Neutrophil (primary cell): Measurements from ENCODE around the gene CCNYL1.

Experiments used
- H3K27ac ChIP-seq: fragments of 200-600 bp; sonication (generic); 2 replicates; pipeline ENCODE4 v1.5.1; 2016; ENCODE audit warnings: mild to moderate bottlenecking, moderate library complexity
- H3K27me3 ChIP-seq: fragments of 200-600 bp; sonication (generic); 2 replicates; pipeline ENCODE4 v1.6.0; 2016; ENCODE audit warnings: mild to moderate bottlenecking
- H3K36me3 ChIP-seq: fragments of 200-600 bp; sonication (generic); 2 replicates; pipeline ENCODE4 v1.5.1; 2017
- H3K4me1 ChIP-seq, 2 experiments: fragments of 200-600 bp in 1 of 2; sonication (generic) in 1 of 2; 1 replicate in 1 of 2; 2 replicates in 1 of 2; pipeline versions ENCODE4 v1.5.1 to v1.6.1; 2013 to 2016; ENCODE audit warnings: low read depth in 1 of 2, low read length in 1 of 2, mild to moderate bottlenecking in 1 of 2, moderate library complexity in 1 of 2; ENCODE audit not compliant: control insufficient read depth in 1 of 2, insufficient read depth in 1 of 2
- H3K4me3 ChIP-seq, 2 experiments: fragments of 200-600 bp in 1 of 2; sonication (generic) in 1 of 2; 1 replicate in 1 of 2; 2 replicates in 1 of 2; pipeline ENCODE4 v1.5.1; 2013 to 2016; ENCODE audit warnings: low read depth in 1 of 2, low read length in 1 of 2, mild to moderate bottlenecking in 1 of 2, moderate library complexity in 1 of 2
- H3K9me3 ChIP-seq: fragments of 200-600 bp; sonication (generic); 2 replicates; pipeline ENCODE4 v1.5.1; 2016
- CTCF ChIP-seq: fragments of 200-600 bp; sonication (generic); IDR thresholded peaks from 2 replicates; pipeline ENCODE4 v1.5.1; 2016; ENCODE audit warnings: antibody characterized with exemption

CCNYL1 gene

GRCh38 chr2:207792244-207792785, 80.9 kb downstream of the CCNYL1 start:
- no peaks in the 10 kb centered on the region for H3K36me3 ChIP-seq
- H3K27ac ChIP-seq: no peak overlapping the region
- no peaks in the 10 kb centered on the region for H3K27me3 ChIP-seq
- H3K9me3 ChIP-seq: no peaks in the 10 kb centered on the region
- TF ChIP-seq CTCF: no peak
- H3K4me3 ChIP-seq: no peak overlapping the region
- H3K4me1 ChIP-seq: peaks cover 9 to 15% of the 10 kb centered on the region in 2 experiments

GRCh38 chr2:207796585-207797350, 85.3 kb downstream of the CCNYL1 start:
- TF ChIP-seq CTCF: no peak
- no peaks in the 10 kb centered on the region for H3K36me3 ChIP-seq
- no peaks in the 10 kb centered on the region for H3K27me3 ChIP-seq
- H3K9me3 ChIP-seq: no peaks in the 10 kb centered on the region
- H3K4me3 ChIP-seq: no peak overlapping the region
- no peak overlapping the region for H3K27ac ChIP-seq
- peaks cover 17 to 23% of the 10 kb centered on the region in 2 experiments for H3K4me1 ChIP-seq

- Histone ChIP-seq H3K9me3 (no peaks in the 10 kb centered on the region), H3K27ac (no peak overlapping the region)
Measured at GRCh38 chr2:207801259-207801658, 89.8 kb downstream of the CCNYL1 start.

GRCh38 chr2:207802650-207803049, 91.2 kb downstream of the CCNYL1 start:
- TF ChIP-seq CTCF: no peak

More at GRCh38 chr2:207801259-207801658, 89.8 kb downstream of the CCNYL1 start:
- Histone ChIP-seq H3K27me3 (no peaks in the 10 kb centered on the region), H3K4me3 (no peak overlapping the region), H3K36me3 (no peaks in the 10 kb centered on the region), H3K4me1 (peaks cover 9 to 12% of the 10 kb centered on the region in 2 experiments)
- TF ChIP-seq CTCF: no peak

More at GRCh38 chr2:207802650-207803049, 91.2 kb downstream of the CCNYL1 start:
- no peaks in the 10 kb centered on the region for H3K36me3 ChIP-seq
- H3K4me1 ChIP-seq: peaks cover 9 to 14% of the 10 kb centered on the region in 2 experiments
- no peaks in the 10 kb centered on the region for H3K27me3 ChIP-seq
- no peaks in the 10 kb centered on the region for H3K9me3 ChIP-seq
- no peak overlapping the region for H3K27ac ChIP-seq
- no peak overlapping the region for H3K4me3 ChIP-seq
